ENCODE results near the gene RND3. TPM values are rescaled to one million over a fixed set of nuclear protein-coding genes. Genes with fewer than 3 reads are reported as not detected.

RND3 gene
- total and polyA plus RNA-seq, 10 of the 15 experiments (the other 5 are each of a cell fraction or from before 2014, with no cell fraction given), result 0.38 to 18.3 (median 0.93) TPM

DNA sequence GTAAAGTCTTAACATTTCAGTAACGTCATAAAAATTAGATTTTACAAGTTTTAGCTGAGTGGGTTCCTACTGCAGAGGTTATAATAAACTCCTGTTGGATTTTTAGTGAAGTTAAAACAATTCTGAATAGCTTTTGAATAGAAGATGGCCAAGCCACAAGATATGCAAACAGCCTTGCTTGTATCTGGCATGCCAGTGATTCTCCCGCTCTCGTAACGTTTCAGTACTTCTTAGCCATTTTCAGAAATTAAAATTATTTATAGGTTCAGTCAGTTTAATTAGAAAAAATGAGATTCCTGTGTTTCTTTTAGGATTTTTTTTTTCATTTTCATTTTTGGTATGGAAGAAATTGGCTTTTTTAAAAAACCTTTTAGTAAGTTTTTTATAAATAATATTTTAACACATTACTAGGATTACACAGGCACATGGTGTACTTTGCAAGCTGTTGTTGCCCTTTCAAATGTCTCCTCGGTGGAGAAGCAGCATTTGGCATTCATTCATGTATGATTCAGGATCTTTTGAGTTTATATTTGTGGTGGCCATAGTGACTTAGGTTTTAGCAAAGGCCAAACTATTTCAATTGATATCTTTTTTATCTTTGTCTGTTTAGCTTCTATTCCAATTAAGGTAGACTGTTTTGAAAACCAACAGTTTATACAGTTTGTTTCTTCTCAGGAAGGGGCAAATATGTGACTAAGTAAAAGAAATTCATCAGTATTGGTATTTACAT, 30.6 kb upstream of the RND3 start:
- ATAC-seq (no peak), FAIRE-seq (no peak), DNase-seq (ENCODE audit: low read depth, low spot score) (no peak)
- no peaks in the 10 kb centered on the region; the same call in 2 of the 3 replicates for H3K9me3 ChIP-seq (replicated peaks; ENCODE audit: control insufficient read depth, insufficient read depth, low read length)
- ChIA-PET RAD21 (ENCODE audit: unreplicated experiment) (interaction anchor here (0.7 to 1.9 kb wide), 9 partner anchors 9 to 83 kb away, joined by 3 to 13 read pairs (median 5); no protein-coding TSS in a partner anchor), CTCF (interaction anchor here (0.6 to 1.7 kb wide), 12 partner anchors 10 to 721 kb away, joined by 3 to 9 read pairs (median 3); no protein-coding TSS in a partner anchor), POLR2A (interaction anchor here (0.7 to 1.8 kb wide), 6 partner anchors 8 to 57 kb away, joined by 3 to 7 read pairs (median 3); no protein-coding TSS in a partner anchor), SMC1A (ENCODE audit: uncharacterized antibody, unreplicated experiment) (interaction anchor here (0.5 to 3.5 kb wide), 18 partner anchors 9 to 1907 kb away, joined by 3 to 26 read pairs (median 4); no protein-coding TSS in a partner anchor)
- H3K36me3 ChIP-seq (ENCODE audit: control insufficient read depth in 2 of 2, insufficient read depth in 2 of 2, low read length in 1 of 2), result no peaks in the 10 kb centered on the region
- H3K4me3 ChIP-seq, result no peak overlapping the region
- no peaks in the 10 kb centered on the region for H3K27me3 ChIP-seq (replicated peaks in 1 of 2; ENCODE audit: control insufficient read depth in 2 of 2, insufficient read depth in 2 of 2, low read length in 1 of 2)
- TF ChIP-seq DPF2 (IDR thresholded peaks at IDR 0.05) (no peak), NR2C1 (IDR thresholded peaks at IDR 0.05) (no peak), MYB (IDR thresholded peaks at IDR 0.05; ENCODE audit: borderline replicate concordance, low read depth, low read length) (no peak), CREB1 (IDR thresholded peaks at IDR 0.05; ENCODE audit: low read depth) (no peak), YY1 (IDR thresholded peaks at IDR 0.05; ENCODE audit: low read depth, low read length) (no peak), PML (IDR thresholded peaks at IDR 0.05; ENCODE audit: low read length) (no peak), HDAC6 (IDR thresholded peaks at IDR 0.05; ENCODE audit: unreplicated experiment) (no peak), ZNF207 (IDR thresholded peaks at IDR 0.05; ENCODE audit: borderline replicate concordance) (no peak), NFYA (IDR thresholded peaks at IDR 0.05; ENCODE audit: borderline replicate concordance, low read depth, low read length) (no peak), RBBP5 (conservative IDR thresholded peaks at IDR 0.05) (no peak), TCF12 (IDR thresholded peaks at IDR 0.05; ENCODE audit: low read depth, low read length) (no peak), JUND (IDR thresholded peaks at IDR 0.05; ENCODE audit: low read depth, low read length) (no peak), FOXK2 (IDR thresholded peaks at IDR 0.05) (no peak), PAX5 (IDR thresholded peaks at IDR 0.05; ENCODE audit: borderline replicate concordance, low read depth, low read length) (no peak)
- TF ChIP-seq, protein P1, sequence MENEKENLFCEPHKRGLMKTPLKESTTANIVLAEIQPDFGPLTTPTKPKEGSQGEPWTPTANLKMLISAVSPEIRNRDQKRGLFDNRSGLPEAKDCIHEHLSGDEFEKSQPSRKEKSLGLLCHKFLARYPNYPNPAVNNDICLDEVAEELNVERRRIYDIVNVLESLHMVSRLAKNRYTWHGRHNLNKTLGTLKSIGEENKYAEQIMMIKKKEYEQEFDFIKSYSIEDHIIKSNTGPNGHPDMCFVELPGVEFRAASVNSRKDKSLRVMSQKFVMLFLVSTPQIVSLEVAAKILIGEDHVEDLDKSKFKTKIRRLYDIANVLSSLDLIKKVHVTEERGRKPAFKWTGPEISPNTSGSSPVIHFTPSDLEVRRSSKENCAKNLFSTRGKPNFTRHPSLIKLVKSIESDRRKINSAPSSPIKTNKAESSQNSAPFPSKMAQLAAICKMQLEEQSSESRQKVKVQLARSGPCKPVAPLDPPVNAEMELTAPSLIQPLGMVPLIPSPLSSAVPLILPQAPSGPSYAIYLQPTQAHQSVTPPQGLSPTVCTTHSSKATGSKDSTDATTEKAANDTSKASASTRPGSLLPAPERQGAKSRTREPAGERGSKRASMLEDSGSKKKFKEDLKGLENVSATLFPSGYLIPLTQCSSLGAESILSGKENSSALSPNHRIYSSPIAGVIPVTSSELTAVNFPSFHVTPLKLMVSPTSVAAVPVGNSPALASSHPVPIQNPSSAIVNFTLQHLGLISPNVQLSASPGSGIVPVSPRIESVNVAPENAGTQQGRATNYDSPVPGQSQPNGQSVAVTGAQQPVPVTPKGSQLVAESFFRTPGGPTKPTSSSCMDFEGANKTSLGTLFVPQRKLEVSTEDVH (IDR thresholded peaks at IDR 0.05; ENCODE audit: low read depth, partially characterized antibody), result no peak
- TF ChIP-seq, protein P2, sequence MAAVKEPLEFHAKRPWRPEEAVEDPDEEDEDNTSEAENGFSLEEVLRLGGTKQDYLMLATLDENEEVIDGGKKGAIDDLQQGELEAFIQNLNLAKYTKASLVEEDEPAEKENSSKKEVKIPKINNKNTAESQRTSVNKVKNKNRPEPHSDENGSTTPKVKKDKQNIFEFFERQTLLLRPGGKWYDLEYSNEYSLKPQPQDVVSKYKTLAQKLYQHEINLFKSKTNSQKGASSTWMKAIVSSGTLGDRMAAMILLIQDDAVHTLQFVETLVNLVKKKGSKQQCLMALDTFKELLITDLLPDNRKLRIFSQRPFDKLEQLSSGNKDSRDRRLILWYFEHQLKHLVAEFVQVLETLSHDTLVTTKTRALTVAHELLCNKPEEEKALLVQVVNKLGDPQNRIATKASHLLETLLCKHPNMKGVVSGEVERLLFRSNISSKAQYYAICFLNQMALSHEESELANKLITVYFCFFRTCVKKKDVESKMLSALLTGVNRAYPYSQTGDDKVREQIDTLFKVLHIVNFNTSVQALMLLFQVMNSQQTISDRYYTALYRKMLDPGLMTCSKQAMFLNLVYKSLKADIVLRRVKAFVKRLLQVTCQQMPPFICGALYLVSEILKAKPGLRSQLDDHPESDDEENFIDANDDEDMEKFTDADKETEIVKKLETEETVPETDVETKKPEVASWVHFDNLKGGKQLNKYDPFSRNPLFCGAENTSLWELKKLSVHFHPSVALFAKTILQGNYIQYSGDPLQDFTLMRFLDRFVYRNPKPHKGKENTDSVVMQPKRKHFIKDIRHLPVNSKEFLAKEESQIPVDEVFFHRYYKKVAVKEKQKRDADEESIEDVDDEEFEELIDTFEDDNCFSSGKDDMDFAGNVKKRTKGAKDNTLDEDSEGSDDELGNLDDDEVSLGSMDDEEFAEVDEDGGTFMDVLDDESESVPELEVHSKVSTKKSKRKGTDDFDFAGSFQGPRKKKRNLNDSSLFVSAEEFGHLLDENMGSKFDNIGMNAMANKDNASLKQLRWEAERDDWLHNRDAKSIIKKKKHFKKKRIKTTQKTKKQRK (IDR thresholded peaks at IDR 0.05; ENCODE audit: low read depth, low read length), result no peak
- TF ChIP-seq, protein P3, sequence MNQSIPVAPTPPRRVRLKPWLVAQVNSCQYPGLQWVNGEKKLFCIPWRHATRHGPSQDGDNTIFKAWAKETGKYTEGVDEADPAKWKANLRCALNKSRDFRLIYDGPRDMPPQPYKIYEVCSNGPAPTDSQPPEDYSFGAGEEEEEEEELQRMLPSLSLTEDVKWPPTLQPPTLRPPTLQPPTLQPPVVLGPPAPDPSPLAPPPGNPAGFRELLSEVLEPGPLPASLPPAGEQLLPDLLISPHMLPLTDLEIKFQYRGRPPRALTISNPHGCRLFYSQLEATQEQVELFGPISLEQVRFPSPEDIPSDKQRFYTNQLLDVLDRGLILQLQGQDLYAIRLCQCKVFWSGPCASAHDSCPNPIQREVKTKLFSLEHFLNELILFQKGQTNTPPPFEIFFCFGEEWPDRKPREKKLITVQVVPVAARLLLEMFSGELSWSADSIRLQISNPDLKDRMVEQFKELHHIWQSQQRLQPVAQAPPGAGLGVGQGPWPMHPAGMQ (IDR thresholded peaks at IDR 0.05; ENCODE audit: borderline replicate concordance), result no peak
- no peaks in the 10 kb centered on the region for H4K20me1 ChIP-seq (ENCODE audit: control insufficient read depth, insufficient read depth)
- H3K4me2 ChIP-seq (ENCODE audit: control insufficient read depth, insufficient read depth), result no peak overlapping the region
- no peak overlapping the region for H2AFZ ChIP-seq (ENCODE audit: control insufficient read depth, low read depth, low read length)
- WGBS (ENCODE audit: insufficient coverage, insufficient replicate concordance, low lambda C conversion rate, missing lambda C conversion rate), result 41% methylated on average over 5 of the region's 5 CpGs
- no peaks in the 10 kb centered on the region for H3K79me2 ChIP-seq (ENCODE audit: control insufficient read depth, insufficient read depth, low read length)
- no peak overlapping the region for H3K9ac ChIP-seq (ENCODE audit: control insufficient read depth, insufficient read depth, low read length)
- BruUV-seq (replicated peaks), result no TSS peak
- intact Hi-C loops (cut with micrococcal nuclease; ENCODE audit: unreplicated experiment), result no loop called here
- H3K4me1 ChIP-seq (ENCODE audit: control insufficient read depth, insufficient read depth, low read length), result no peaks in the 10 kb centered on the region
- in situ Hi-C loops (cut with MboI), result no loop called here
- H3K27ac ChIP-seq (ENCODE audit: control insufficient read depth, insufficient read depth), result no peak overlapping the region
